Panc1 (cell line): ENCODE measurements around the gene KCNK10. TPM values are rescaled to one million over a fixed set of nuclear protein-coding genes. Genes with fewer than 3 reads are reported as not detected.

Source experiments
- ATAC-seq: fragments of 200-7000 bp; cut with Tn5 transposase; 2 replicates; pipeline ENCODE4 v1.9.1; 2020; ENCODE audit warnings: mild to moderate bottlenecking, moderate library complexity
- BruUV-seq: library from RNA; stranded (reverse); fragments of 400-500 nt; replicated peaks from 2 replicates; lab custom pipeline; 2021; lab: Mats Ljungman, UMichigan
- CTCF ChIA-PET: fragments of 300-600 bp; sonication (Branson Sonifier 250); formaldehyde crosslinking; loops from one replicate; lab custom pipeline; 2022; ENCODE audit warnings: antibody characterized with exemption; lab: Charles Lee
- POLR2A ChIA-PET: fragments of 300-600 bp; sonication (Branson Sonifier 250); formaldehyde crosslinking; loops from one replicate; lab custom pipeline; 2022; ENCODE audit warnings: antibody characterized with exemption; lab: Charles Lee
- DNase-seq: peaks from one replicate; pipeline ENCODE4 v3.0.0-alpha.2; 2010; ENCODE audit warnings: low read depth, low spot score
- H3K27ac ChIP-seq: 2 replicates; pipeline ENCODE4 v1.5.1; 2011; ENCODE audit warnings: mild to moderate bottlenecking, low read length, inconsistent platforms
- H3K27me3 ChIP-seq: fragments of 200-500 bp; sonication (Bioruptor generic); 2 replicates; pipeline ENCODE4 v1.6.0; 2014; ENCODE audit warnings: low read length, inconsistent platforms; ENCODE audit not compliant: control insufficient read depth, insufficient read depth
- H3K36me3 ChIP-seq: fragments of 200-500 bp; sonication (Bioruptor generic); 2 replicates; pipeline ENCODE4 v1.5.1; 2014; ENCODE audit warnings: inconsistent platforms, mild to moderate bottlenecking, low read length, moderate library complexity; ENCODE audit not compliant: control insufficient read depth, insufficient read depth
- H3K4me1 ChIP-seq: 2 replicates; pipeline ENCODE4 v1.5.1; 2011; ENCODE audit warnings: inconsistent platforms, mild to moderate bottlenecking, low read length, moderate library complexity; ENCODE audit not compliant: control insufficient read depth, insufficient read depth
- H3K4me3 ChIP-seq, 2 experiments: 2 replicates each; pipeline ENCODE4 v1.5.1; 2011 to 2012; ENCODE audit warnings: low read depth in 2 of 2, low read length in 2 of 2, mild to moderate bottlenecking in 2 of 2, inconsistent platforms in 1 of 2, moderate library complexity in 1 of 2
- H3K9me3 ChIP-seq: fragments of 200-500 bp; sonication (Bioruptor generic); 2 replicates; pipeline ENCODE4 v1.5.1; 2014; ENCODE audit warnings: low read depth, mild to moderate bottlenecking, inconsistent platforms, low read length, moderate library complexity; ENCODE audit not compliant: control insufficient read depth, insufficient read depth
- POLR2AphosphoS5 ChIP-seq: IDR thresholded peaks from 2 replicates; pipeline ENCODE4 v1.6.1; 2012; ENCODE audit warnings: mild to moderate bottlenecking, low read depth, low read length, moderate library complexity
- SIN3A ChIP-seq: IDR thresholded peaks from 2 replicates; pipeline ENCODE4 v1.6.1; 2012; ENCODE audit warnings: low read depth, mild to moderate bottlenecking, low read length, moderate library complexity, borderline replicate concordance; ENCODE audit not compliant: insufficient read depth
- TCF7L2 ChIP-seq: IDR thresholded peaks from 2 replicates; pipeline ENCODE4 v1.6.1; 2011; ENCODE audit warnings: mild to moderate bottlenecking, low read depth, low read length, inconsistent platforms
- in situ Hi-C: cut with HindIII; loops from 2 replicates; pipeline ENCODE4 v1.10.0; 2016; ENCODE audit warnings: low sequenced_read_pairs, low pct_unique_long_range_greater_than_20kb
- intact Hi-C: fragments of 100-400 bp; cut with micrococcal nuclease; formaldehyde crosslinking; loops from one replicate; pipeline ENCODE4 v1.10.0; 2022; ENCODE audit not compliant: unreplicated experiment
- total RNA-seq: library from RNA; stranded (reverse); gene quantifications from one replicate; pipeline ENCODE4 v1.2.1, GENCODE V29; 2021; ENCODE audit not compliant: unreplicated experiment
- TF ChIP-seq, protein P1 (sequence below), 2 experiments: IDR thresholded peaks; 2 replicates each; pipeline ENCODE4 v1.6.1; 2011 to 2012; ENCODE audit warnings: low read depth in 2 of 2, control low read depth in 1 of 2, low read length in 1 of 2, mild to moderate bottlenecking in 1 of 2, moderate library complexity in 1 of 2; ENCODE audit not compliant: insufficient read depth in 1 of 2
- TF ChIP-seq, protein P2 (sequence below): fragments of 450-650 bp; IDR thresholded peaks from 2 replicates; pipeline ENCODE4 v1.5.1; 2017; ENCODE audit warnings: mild to moderate bottlenecking

KCNK10 gene
- total RNA-seq, 1 experiment from 2014 or later = 0.28 TPM

DNA sequence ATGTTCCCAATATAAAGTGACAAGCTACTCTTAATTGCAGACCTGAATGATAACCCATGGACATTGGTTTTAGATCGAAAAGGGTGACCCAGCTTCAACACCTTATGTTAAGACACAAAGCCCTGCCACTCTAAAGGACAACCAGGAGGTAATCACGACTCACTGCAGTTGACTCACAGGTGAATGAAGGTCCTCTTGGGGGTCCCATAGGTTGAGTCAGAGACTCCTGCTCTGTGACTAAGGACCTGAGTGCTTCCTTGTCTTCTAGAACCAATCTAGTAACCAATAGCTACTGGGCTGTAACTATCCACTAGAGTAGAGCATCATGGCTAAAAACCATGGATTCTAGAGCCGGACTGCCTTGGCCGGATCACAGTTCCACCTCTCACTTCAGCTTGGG lies 73.8 kb downstream of the KCNK10 start:
- CTCF ChIA-PET = no interaction called here
- no TSS peak for BruUV-seq
- no peak for ATAC-seq

DNA sequence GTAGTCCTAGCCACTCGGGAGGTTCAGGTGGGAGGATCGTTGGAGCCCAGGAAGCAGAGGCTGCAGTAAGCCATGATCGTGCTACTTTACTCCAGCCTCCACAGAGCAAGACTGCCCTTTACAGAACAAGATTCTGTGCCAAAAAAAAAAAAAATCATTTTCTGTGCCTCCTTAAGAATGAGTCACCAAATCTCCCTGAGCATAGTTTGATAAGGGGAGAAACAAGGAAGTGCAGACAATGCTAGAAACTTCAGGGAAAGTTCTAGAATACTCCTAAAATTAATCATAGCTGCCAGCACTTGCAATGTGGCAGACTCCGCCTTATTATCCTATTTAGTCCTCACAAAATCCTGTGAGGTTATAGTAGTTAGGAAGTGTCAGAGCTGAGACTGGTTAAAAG lies 74.5 kb downstream of the KCNK10 start:
- TF ChIP-seq SIN3A = no peak
- CTCF ChIA-PET = no interaction called here
- Histone ChIP-seq H3K36me3 (no peaks in the 10 kb centered on the region), H3K27me3 (no peaks in the 10 kb centered on the region; the same call in 1 of the 2 replicates), H3K27ac (no peak overlapping the region), H3K4me3 (no peak overlapping the region), H3K4me1 (no peaks in the 10 kb centered on the region), H3K9me3 (no peaks in the 10 kb centered on the region)
- in situ Hi-C loops (no loop called here), intact Hi-C loops (no loop called here)
- no peak for ATAC-seq
- no peak for DNase-seq
- POLR2A ChIA-PET = no interaction called here
- BruUV-seq = no TSS peak

More for the DNA sequence above, 73.8 kb downstream of the KCNK10 start:
- Histone ChIP-seq H3K27me3 (no peaks in the 10 kb centered on the region; the same call in 1 of the 2 replicates), H3K36me3 (no peaks in the 10 kb centered on the region), H3K27ac (no peak overlapping the region), H3K4me1 (no peaks in the 10 kb centered on the region), H3K9me3 (no peaks in the 10 kb centered on the region), H3K4me3 (no peak overlapping the region)
- POLR2A ChIA-PET = no interaction called here
- DNase-seq = no peak
- intact Hi-C loops (no loop called here), in situ Hi-C loops (no loop called here)
- no peak for TF ChIP-seq POLR2AphosphoS5
- TF ChIP-seq, protein P1, sequence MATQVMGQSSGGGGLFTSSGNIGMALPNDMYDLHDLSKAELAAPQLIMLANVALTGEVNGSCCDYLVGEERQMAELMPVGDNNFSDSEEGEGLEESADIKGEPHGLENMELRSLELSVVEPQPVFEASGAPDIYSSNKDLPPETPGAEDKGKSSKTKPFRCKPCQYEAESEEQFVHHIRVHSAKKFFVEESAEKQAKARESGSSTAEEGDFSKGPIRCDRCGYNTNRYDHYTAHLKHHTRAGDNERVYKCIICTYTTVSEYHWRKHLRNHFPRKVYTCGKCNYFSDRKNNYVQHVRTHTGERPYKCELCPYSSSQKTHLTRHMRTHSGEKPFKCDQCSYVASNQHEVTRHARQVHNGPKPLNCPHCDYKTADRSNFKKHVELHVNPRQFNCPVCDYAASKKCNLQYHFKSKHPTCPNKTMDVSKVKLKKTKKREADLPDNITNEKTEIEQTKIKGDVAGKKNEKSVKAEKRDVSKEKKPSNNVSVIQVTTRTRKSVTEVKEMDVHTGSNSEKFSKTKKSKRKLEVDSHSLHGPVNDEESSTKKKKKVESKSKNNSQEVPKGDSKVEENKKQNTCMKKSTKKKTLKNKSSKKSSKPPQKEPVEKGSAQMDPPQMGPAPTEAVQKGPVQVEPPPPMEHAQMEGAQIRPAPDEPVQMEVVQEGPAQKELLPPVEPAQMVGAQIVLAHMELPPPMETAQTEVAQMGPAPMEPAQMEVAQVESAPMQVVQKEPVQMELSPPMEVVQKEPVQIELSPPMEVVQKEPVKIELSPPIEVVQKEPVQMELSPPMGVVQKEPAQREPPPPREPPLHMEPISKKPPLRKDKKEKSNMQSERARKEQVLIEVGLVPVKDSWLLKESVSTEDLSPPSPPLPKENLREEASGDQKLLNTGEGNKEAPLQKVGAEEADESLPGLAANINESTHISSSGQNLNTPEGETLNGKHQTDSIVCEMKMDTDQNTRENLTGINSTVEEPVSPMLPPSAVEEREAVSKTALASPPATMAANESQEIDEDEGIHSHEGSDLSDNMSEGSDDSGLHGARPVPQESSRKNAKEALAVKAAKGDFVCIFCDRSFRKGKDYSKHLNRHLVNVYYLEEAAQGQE (IDR thresholded peaks at IDR 0.05; ENCODE audit: insufficient read depth in 1 of 2, low read depth in 2 of 2, low read length in 1 of 2) = no peak
- TF ChIP-seq TCF7L2 = no peak
- no peak for TF ChIP-seq SIN3A
- TF ChIP-seq, protein P2, sequence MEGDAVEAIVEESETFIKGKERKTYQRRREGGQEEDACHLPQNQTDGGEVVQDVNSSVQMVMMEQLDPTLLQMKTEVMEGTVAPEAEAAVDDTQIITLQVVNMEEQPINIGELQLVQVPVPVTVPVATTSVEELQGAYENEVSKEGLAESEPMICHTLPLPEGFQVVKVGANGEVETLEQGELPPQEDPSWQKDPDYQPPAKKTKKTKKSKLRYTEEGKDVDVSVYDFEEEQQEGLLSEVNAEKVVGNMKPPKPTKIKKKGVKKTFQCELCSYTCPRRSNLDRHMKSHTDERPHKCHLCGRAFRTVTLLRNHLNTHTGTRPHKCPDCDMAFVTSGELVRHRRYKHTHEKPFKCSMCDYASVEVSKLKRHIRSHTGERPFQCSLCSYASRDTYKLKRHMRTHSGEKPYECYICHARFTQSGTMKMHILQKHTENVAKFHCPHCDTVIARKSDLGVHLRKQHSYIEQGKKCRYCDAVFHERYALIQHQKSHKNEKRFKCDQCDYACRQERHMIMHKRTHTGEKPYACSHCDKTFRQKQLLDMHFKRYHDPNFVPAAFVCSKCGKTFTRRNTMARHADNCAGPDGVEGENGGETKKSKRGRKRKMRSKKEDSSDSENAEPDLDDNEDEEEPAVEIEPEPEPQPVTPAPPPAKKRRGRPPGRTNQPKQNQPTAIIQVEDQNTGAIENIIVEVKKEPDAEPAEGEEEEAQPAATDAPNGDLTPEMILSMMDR = no peak

DNA sequence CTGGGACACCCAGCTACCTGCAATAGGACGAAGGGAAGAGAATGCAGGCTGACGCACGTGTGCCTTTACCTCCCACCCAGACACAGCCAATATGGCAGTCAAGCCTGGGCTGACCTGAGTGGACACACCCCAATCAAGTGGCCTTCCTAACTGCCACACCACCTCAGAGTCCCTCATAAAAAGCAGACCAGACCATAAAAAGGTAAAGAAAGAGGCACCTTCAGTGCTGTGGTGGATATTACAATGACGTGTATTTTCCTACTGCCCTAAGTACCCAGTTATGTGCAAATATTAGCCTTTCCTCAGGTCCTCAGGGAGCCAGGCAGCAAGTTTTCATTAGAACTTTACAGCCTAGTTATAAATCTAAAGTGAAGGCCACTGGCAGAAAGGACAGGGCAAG lies 75.8 kb downstream of the KCNK10 start:
- in situ Hi-C loops (no loop called here), intact Hi-C loops (no loop called here)
- CTCF ChIA-PET = no interaction called here
- no TSS peak for BruUV-seq
- Histone ChIP-seq H3K4me3 (no peak overlapping the region), H3K4me1 (no peaks in the 10 kb centered on the region), H3K9me3 (no peaks in the 10 kb centered on the region), H3K27me3 (no peaks in the 10 kb centered on the region; the same call in 1 of the 2 replicates), H3K27ac (no peak overlapping the region), H3K36me3 (no peaks in the 10 kb centered on the region)
- TF ChIP-seq, protein P1 (IDR thresholded peaks at IDR 0.05; ENCODE audit: insufficient read depth in 1 of 2, low read depth in 2 of 2, low read length in 1 of 2) = no peak
- TF ChIP-seq, protein P2 = no peak
- TF ChIP-seq POLR2AphosphoS5 (no peak), SIN3A (no peak), TCF7L2 (no peak)
- ATAC-seq (no peak), DNase-seq (no peak)
- POLR2A ChIA-PET = no interaction called here
